Activated T-helper 1 cell treated with anti-CD3 and anti-CD28 coated beads, Interleukin-2, amount 50 U/mL, for 16 hours (primary cell): ENCODE results near the gene CREB5.
"Not testable (repeated sequence)": the region's sequence is repeated elsewhere in the genome, so short reads cannot be mapped to it uniquely, and the experiment has no call there.

Experiments used
- DNase-seq, 2 donors: peaks; one replicate each; pipeline ENCODE4 v3.0.0-alpha.2; 2020; ENCODE audit warnings: low read depth in 1 of 2, low spot score in 1 of 2

Gene CREB5

GRCh38 chr7:28804157-28804556, 391.8 kb downstream of the CREB5 start:
- no peak for DNase-seq

- no peak for DNase-seq
Measured at GRCh38 chr7:28804990-28805389, 392.7 kb downstream of the CREB5 start.

- DNase-seq = no peak
Measured at GRCh38 chr7:28806841-28807240, 394.5 kb downstream of the CREB5 start.

GRCh38 chr7:28807396-28807994, 395.2 kb downstream of the CREB5 start:
- DNase-seq = no peak

GRCh38 chr7:28808796-28809533, 396.6 kb downstream of the CREB5 start:
- no peak for DNase-seq

- no peak for DNase-seq
Measured at GRCh38 chr7:28811008-28811407, 398.7 kb downstream of the CREB5 start.

GRCh38 chr7:28811701-28812430, 399.5 kb downstream of the CREB5 start:
- no peak for DNase-seq

GRCh38 chr7:28812616-28813015, 400.3 kb downstream of the CREB5 start:
- DNase-seq = no peak

- DNase-seq = no peak
Measured at GRCh38 chr7:28813243-28813962, 401.1 kb downstream of the CREB5 start.

- no peak for DNase-seq
Measured at GRCh38 chr7:28815369-28815927, 403.1 kb downstream of the CREB5 start.

- DNase-seq = no peak
Measured at GRCh38 chr7:28815928-28816373, 403.6 kb downstream of the CREB5 start.

- no peak for DNase-seq
Measured at GRCh38 chr7:28818996-28819395, 406.7 kb downstream of the CREB5 start.

GRCh38 chr7:28823582-28823981, 411.3 kb downstream of the CREB5 start:
- DNase-seq = no peak

GRCh38 chr7:28825817-28826448, 413.6 kb downstream of the CREB5 start:
- DNase-seq = not testable (repeated sequence)

GRCh38 chr7:28830846-28831245, 418.5 kb downstream of the CREB5 start:
- DNase-seq = no peak

GRCh38 chr7:28832669-28833068, 420.4 kb downstream of the CREB5 start:
- no peak for DNase-seq

- DNase-seq = no peak
Measured at GRCh38 chr7:28835800-28836199, 423.5 kb downstream of the CREB5 start.

- no peak for DNase-seq
Measured at GRCh38 chr7:28836716-28837115, 424.4 kb downstream of the CREB5 start.

GRCh38 chr7:28837216-28837615, 424.9 kb downstream of the CREB5 start:
- DNase-seq = no peak

- no peak for DNase-seq
Measured at GRCh38 chr7:28840592-28840995, 428.3 kb downstream of the CREB5 start.

GRCh38 chr7:28841766-28842165, 429.4 kb downstream of the CREB5 start:
- no peak for DNase-seq
